Loucy (cell line): ENCODE data around the gene COL20A1.

Experiments
- H2AFZ ChIP-seq: fragments of 200-600 bp; sonication (generic); 2 replicates; pipeline ENCODE4 v1.6.0; 2016; ENCODE audit warnings: antibody characterized with exemption, mild to moderate bottlenecking, low read length, moderate library complexity
- H3F3A ChIP-seq: fragments of 200-600 bp; 2 replicates; pipeline ENCODE4 v1.6.0; 2016; ENCODE audit warnings: antibody characterized with exemption, low read depth, mild to moderate bottlenecking
- H3K27me3 ChIP-seq: fragments of 200-600 bp; sonication (generic); 2 replicates; pipeline ENCODE4 v1.6.1; 2014; ENCODE audit warnings: low read length, mild to moderate bottlenecking; ENCODE audit not compliant: insufficient read depth, poor library complexity, severe bottlenecking
- H3K36me3 ChIP-seq: fragments of 200-600 bp; sonication (generic); 2 replicates; pipeline ENCODE4 v1.6.1; 2016; ENCODE audit warnings: low read length; ENCODE audit not compliant: insufficient read depth
- H3K4me1 ChIP-seq: fragments of 200-600 bp; sonication (generic); 2 replicates; pipeline ENCODE4 v1.5.1; 2014; ENCODE audit warnings: low read length, mild to moderate bottlenecking; ENCODE audit not compliant: insufficient read depth, poor library complexity, severe bottlenecking
- H3K4me2 ChIP-seq: fragments of 200-600 bp; sonication (generic); 2 replicates; pipeline ENCODE4 v1.6.0; 2014; ENCODE audit warnings: antibody characterized with exemption, low read length, low read depth, mild to moderate bottlenecking; ENCODE audit not compliant: poor library complexity, severe bottlenecking
- H3K4me3 ChIP-seq: fragments of 200-600 bp; sonication (generic); 2 replicates; pipeline ENCODE4 v1.5.1; 2014; ENCODE audit warnings: low read length, mild to moderate bottlenecking, mixed read lengths; ENCODE audit not compliant: poor library complexity, severe bottlenecking
- H3K79me2 ChIP-seq: fragments of 200-600 bp; sonication (generic); 2 replicates; pipeline ENCODE4 v1.6.1; 2014; ENCODE audit warnings: low read length; ENCODE audit not compliant: insufficient read depth
- H3K9ac ChIP-seq: fragments of 200-600 bp; sonication (generic); 2 replicates; pipeline ENCODE4 v1.6.0; 2014; ENCODE audit warnings: mild to moderate bottlenecking, low read depth, low read length, moderate library complexity; ENCODE audit not compliant: poor library complexity, severe bottlenecking
- H3K9me2 ChIP-seq: fragments of 200-600 bp; sonication (generic); replicated peaks from 2 replicates; pipeline ENCODE4 v1.6.1; 2016; ENCODE audit warnings: low read depth, low read length, mixed read lengths
- H3K9me3 ChIP-seq: fragments of 200-600 bp; sonication (generic); 2 replicates; pipeline ENCODE4 v1.6.1; 2014; ENCODE audit warnings: mild to moderate bottlenecking, antibody characterized with exemption, low read length, low read depth; ENCODE audit not compliant: insufficient read depth
- H4K20me1 ChIP-seq: fragments of 200-600 bp; sonication (generic); 2 replicates; pipeline ENCODE4 v1.6.0; 2014; ENCODE audit warnings: antibody characterized with exemption, low read length, mild to moderate bottlenecking; ENCODE audit not compliant: insufficient read depth, poor library complexity, severe bottlenecking
- CTCF ChIP-seq: fragments of 200-600 bp; sonication (generic); conservative IDR thresholded peaks from 2 replicates; pipeline ENCODE4 v1.5.1; 2014; ENCODE audit warnings: mild to moderate bottlenecking, antibody characterized with exemption, low read length
- EZH2phosphoT487 ChIP-seq: fragments of 200-600 bp; IDR thresholded peaks from 2 replicates; pipeline ENCODE4 v1.6.1; 2018; ENCODE audit warnings: antibody characterized with exemption, mild to moderate bottlenecking, moderate library complexity, borderline replicate concordance

Gene COL20A1

GRCh38 chr20:63384336-63384735, 91.3 kb downstream of the COL20A1 start:
- Histone ChIP-seq H3K4me1 (no peaks in the 10 kb centered on the region), H3K9me3 (peaks cover 9% of the 10 kb centered on the region; the same call in 1 of the 2 replicates), H3K4me3 (no peak overlapping the region), H3K79me2 (no peaks in the 10 kb centered on the region), H2AFZ (no peak overlapping the region), H4K20me1 (no peaks in the 10 kb centered on the region), H3K9me2 (no peaks in the 10 kb centered on the region), H3K36me3 (no peaks in the 10 kb centered on the region), H3K27me3 (no peaks in the 10 kb centered on the region), H3K4me2 (no peak overlapping the region), H3K9ac (no peak overlapping the region), H3F3A (no peaks in the 10 kb centered on the region)
- TF ChIP-seq EZH2phosphoT487, result no peak
- TF ChIP-seq CTCF, result no peak
